Endothelial cell of umbilical vein (primary cell): ENCODE measurements around the gene HYOU1.

ENCODE experiments used
- EZH2 ChIP-seq: IDR thresholded peaks from 2 replicates; pipeline ENCODE4 v1.6.1; 2012; ENCODE audit warnings: borderline replicate concordance, low read depth, mild to moderate bottlenecking, moderate library complexity, low read length, inconsistent platforms; ENCODE audit not compliant: severe bottlenecking
- POLR2A ChIP-seq: IDR thresholded peaks from 2 replicates; pipeline ENCODE4 v1.6.1; 2012; ENCODE audit warnings: low read depth, mild to moderate bottlenecking, control low read depth, low read length
- POLR2AphosphoS5 ChIP-seq: IDR thresholded peaks from 2 replicates; pipeline ENCODE4 v1.6.1; 2012; ENCODE audit warnings: low read depth, mild to moderate bottlenecking, control low read depth, low read length, moderate library complexity; ENCODE audit not compliant: insufficient read depth
- TF ChIP-seq, protein P1 (sequence below), 2 donors: IDR thresholded peaks; 1 replicate in 1 of 2; 2 replicates in 1 of 2; pipeline ENCODE4 v1.5.1; 2011; ENCODE audit warnings: low read length in 2 of 2, mild to moderate bottlenecking in 2 of 2, moderate library complexity in 2 of 2, control low read depth in 1 of 2, inconsistent platforms in 1 of 2, low read depth in 1 of 2; ENCODE audit not compliant: insufficient read depth in 1 of 2; ENCODE audit errors: extremely low read depth in 1 of 2

- no peak for TF ChIP-seq POLR2AphosphoS5
- TF ChIP-seq, protein P1, sequence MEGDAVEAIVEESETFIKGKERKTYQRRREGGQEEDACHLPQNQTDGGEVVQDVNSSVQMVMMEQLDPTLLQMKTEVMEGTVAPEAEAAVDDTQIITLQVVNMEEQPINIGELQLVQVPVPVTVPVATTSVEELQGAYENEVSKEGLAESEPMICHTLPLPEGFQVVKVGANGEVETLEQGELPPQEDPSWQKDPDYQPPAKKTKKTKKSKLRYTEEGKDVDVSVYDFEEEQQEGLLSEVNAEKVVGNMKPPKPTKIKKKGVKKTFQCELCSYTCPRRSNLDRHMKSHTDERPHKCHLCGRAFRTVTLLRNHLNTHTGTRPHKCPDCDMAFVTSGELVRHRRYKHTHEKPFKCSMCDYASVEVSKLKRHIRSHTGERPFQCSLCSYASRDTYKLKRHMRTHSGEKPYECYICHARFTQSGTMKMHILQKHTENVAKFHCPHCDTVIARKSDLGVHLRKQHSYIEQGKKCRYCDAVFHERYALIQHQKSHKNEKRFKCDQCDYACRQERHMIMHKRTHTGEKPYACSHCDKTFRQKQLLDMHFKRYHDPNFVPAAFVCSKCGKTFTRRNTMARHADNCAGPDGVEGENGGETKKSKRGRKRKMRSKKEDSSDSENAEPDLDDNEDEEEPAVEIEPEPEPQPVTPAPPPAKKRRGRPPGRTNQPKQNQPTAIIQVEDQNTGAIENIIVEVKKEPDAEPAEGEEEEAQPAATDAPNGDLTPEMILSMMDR (IDR thresholded peaks at IDR 0.05; ENCODE audit: extremely low read depth in 1 of 2, insufficient read depth in 1 of 2, low read depth in 1 of 2, low read length in 2 of 2) = no peak
- no peak for TF ChIP-seq POLR2A
- TF ChIP-seq EZH2 = no peak
These were observed 10.5 kb downstream of the HYOU1 start for GRCh38 chr11:119046489-119046888.
